Measurements from ENCODE around the gene PLPP2.
A peak's percentile ranks its signal among the peaks of the same experiment; 100 is the strongest.

The PLPP2 gene

GRCh38 chr19:328025-328505 lies 36.9 kb upstream of the PLPP2 start:
- ChIA-PET CTCF (no interaction called here), POLR2A (no interaction called here)
- Histone ChIP-seq H3K4me1 (ENCODE audit: control insufficient read depth, insufficient read depth, low read length) (no peaks in the 10 kb centered on the region), H3K4me3 (ENCODE audit: low read depth, low read length) (no peak overlapping the region), H3K9me3 (ENCODE audit: control insufficient read depth, insufficient read depth, low read depth, low read length) (no peaks in the 10 kb centered on the region), H3K27ac (ENCODE audit: extremely low read depth, low read depth, low read length) (no peak overlapping the region), H3K36me3 (ENCODE audit: control insufficient read depth in 2 of 2, insufficient read depth in 1 of 2, low read length in 2 of 2) (peaks cover 23 to 85% of the 10 kb centered on the region in 2 experiments; a peak in 2 of 3 replicates)
- TF ChIP-seq SETDB1 (IDR thresholded peaks at IDR 0.05; ENCODE audit: insufficient read length, low read length) (peak; percentile 50), MYNN (tag by site-specific recombination; IDR thresholded peaks at IDR 0.05; ENCODE audit: borderline replicate concordance) (no peak), ZNF350 (tag by site-specific recombination; IDR thresholded peaks at IDR 0.05) (no peak), WT1 (tag by site-specific recombination; IDR thresholded peaks at IDR 0.05) (no peak)

GRCh38 chr19:327291-328024 lies 36.3 kb upstream of the PLPP2 start:
- ChIA-PET CTCF (no interaction called here), POLR2A (no interaction called here)
- Histone ChIP-seq H3K4me3 (ENCODE audit: low read depth, low read length) (no peak overlapping the region), H3K27ac (ENCODE audit: extremely low read depth, low read depth, low read length) (no peak overlapping the region), H3K36me3 (ENCODE audit: control insufficient read depth in 2 of 2, insufficient read depth in 1 of 2, low read length in 2 of 2) (peaks cover 23 to 91% of the 10 kb centered on the region in 2 experiments; a peak in 2 of 3 replicates), H3K9me3 (ENCODE audit: control insufficient read depth, insufficient read depth, low read depth, low read length) (no peaks in the 10 kb centered on the region), H3K4me1 (ENCODE audit: control insufficient read depth, insufficient read depth, low read length) (no peaks in the 10 kb centered on the region)
- TF ChIP-seq ZBTB1 (tag by site-specific recombination; IDR thresholded peaks at IDR 0.05) (no peak), ZNF311 (tag by site-specific recombination; IDR thresholded peaks at IDR 0.05; ENCODE audit: borderline replicate concordance) (no peak), ZNF600 (tag by site-specific recombination; IDR thresholded peaks at IDR 0.05) (no peak), ZNF777 (tag by site-specific recombination; IDR thresholded peaks at IDR 0.05; ENCODE audit: borderline replicate concordance) (no peak), ZNF133 (tag by site-specific recombination; IDR thresholded peaks at IDR 0.05) (no peak), ZSCAN16 (tag by site-specific recombination; IDR thresholded peaks at IDR 0.05) (no peak), ZNF292 (tag by site-specific recombination; IDR thresholded peaks at IDR 0.05; ENCODE audit: borderline replicate concordance, low read depth) (no peak), ZNF398 (tag by site-specific recombination; IDR thresholded peaks at IDR 0.05) (no peak), ZSCAN4 (tag by site-specific recombination; IDR thresholded peaks at IDR 0.05) (no peak), PRDM2 (tag by site-specific recombination; IDR thresholded peaks at IDR 0.05; ENCODE audit: borderline replicate concordance) (no peak), EGR2 (tag by site-specific recombination; IDR thresholded peaks at IDR 0.05; ENCODE audit: low read depth) (no peak), ATF2 (tag by site-specific recombination; IDR thresholded peaks at IDR 0.05; ENCODE audit: low read depth) (no peak), ZNF530 (tag by site-specific recombination; IDR thresholded peaks at IDR 0.05; ENCODE audit: low read depth) (no peak), ZNF175 (tag by site-specific recombination; IDR thresholded peaks at IDR 0.05) (no peak), ZEB2 (tag by site-specific recombination; IDR thresholded peaks at IDR 0.05) (no peak), PBX3 (CRISPR knock-in tag; IDR thresholded peaks at IDR 0.05) (no peak), IKZF3 (tag by site-specific recombination; IDR thresholded peaks at IDR 0.05) (no peak), ZNF404 (tag by site-specific recombination; IDR thresholded peaks at IDR 0.05) (no peak)
